ENCODE measurements around the gene ACSL1. TPM values are rescaled to one million over a fixed set of nuclear protein-coding genes. Genes with fewer than 3 reads are reported as not detected.

ACSL1 gene
- total RNA-seq, 1 experiment from 2014 or later: 20.0 TPM

DNA sequence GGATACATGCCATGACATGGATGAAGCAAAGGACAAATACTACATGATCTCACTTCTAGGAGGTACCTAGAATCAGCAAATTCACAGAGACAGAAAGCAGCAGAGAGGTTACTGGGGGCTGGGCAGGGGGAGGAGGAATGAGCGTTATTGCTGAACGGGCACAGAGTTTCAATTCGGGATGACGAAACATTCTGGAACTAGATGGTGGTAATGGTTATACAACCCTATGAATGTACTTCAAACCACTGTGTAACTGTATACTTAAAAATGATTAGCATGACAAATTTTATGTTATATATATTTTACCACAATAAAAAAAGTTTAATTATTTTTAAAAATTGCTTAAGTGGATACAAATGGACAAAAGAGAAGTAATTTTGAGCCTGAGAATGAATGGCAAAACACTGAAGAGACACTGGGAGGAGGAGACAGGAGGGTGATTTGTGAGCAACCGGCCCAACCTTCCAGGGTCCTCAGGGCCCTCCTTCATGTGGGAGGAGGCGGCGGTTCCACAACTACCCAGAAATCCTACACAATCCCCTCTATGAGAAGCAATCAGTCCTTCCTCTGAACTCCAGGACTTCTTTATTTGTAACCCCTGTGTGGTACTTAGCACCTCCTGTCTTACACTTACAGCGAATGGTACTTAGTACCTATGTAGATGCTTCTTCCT, 14.1 kb downstream of the ACSL1 start:
- ChIA-PET CTCF (no interaction called here), POLR2A (ENCODE audit: unreplicated experiment) (no interaction called here)
- H3K4me3 ChIP-seq (ENCODE audit: low read length): no peak overlapping the region
- TF ChIP-seq EZH2 (IDR thresholded peaks at IDR 0.05; ENCODE audit: low read length, unreplicated experiment) (no peak), EZH2phosphoT487 (IDR thresholded peaks at IDR 0.05; ENCODE audit: borderline replicate concordance, low read length) (no peak)
- TF ChIP-seq, protein P1, sequence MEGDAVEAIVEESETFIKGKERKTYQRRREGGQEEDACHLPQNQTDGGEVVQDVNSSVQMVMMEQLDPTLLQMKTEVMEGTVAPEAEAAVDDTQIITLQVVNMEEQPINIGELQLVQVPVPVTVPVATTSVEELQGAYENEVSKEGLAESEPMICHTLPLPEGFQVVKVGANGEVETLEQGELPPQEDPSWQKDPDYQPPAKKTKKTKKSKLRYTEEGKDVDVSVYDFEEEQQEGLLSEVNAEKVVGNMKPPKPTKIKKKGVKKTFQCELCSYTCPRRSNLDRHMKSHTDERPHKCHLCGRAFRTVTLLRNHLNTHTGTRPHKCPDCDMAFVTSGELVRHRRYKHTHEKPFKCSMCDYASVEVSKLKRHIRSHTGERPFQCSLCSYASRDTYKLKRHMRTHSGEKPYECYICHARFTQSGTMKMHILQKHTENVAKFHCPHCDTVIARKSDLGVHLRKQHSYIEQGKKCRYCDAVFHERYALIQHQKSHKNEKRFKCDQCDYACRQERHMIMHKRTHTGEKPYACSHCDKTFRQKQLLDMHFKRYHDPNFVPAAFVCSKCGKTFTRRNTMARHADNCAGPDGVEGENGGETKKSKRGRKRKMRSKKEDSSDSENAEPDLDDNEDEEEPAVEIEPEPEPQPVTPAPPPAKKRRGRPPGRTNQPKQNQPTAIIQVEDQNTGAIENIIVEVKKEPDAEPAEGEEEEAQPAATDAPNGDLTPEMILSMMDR (conservative IDR thresholded peaks at IDR 0.05; ENCODE audit: low read depth, low read length): no peak
- H3K79me2 ChIP-seq (ENCODE audit: low read length): peaks cover 44% of the 10 kb centered on the region
- no peaks in the 10 kb centered on the region for H3K9me3 ChIP-seq (ENCODE audit: low read length)
- no peak overlapping the region for H3K9ac ChIP-seq (ENCODE audit: low read length)
- no peaks in the 10 kb centered on the region for H3K9me2 ChIP-seq (replicated peaks; ENCODE audit: low read length)
- H3K36me3 ChIP-seq (ENCODE audit: low read depth, low read length): no peaks in the 10 kb centered on the region
- H3K27me3 ChIP-seq (ENCODE audit: low read length): no peaks in the 10 kb centered on the region
- intact Hi-C loops (cut with micrococcal nuclease): no loop called here
- DNase-seq (no peak), ATAC-seq (no peak)
- peak overlapping the region; percentile 77; the same call in 1 of the 2 replicates for H3K4me2 ChIP-seq (ENCODE audit: low read length)
- H2AFZ ChIP-seq (ENCODE audit: low read length): no peak overlapping the region
- no peaks in the 10 kb centered on the region for H3F3A ChIP-seq (ENCODE audit: low read length, unreplicated experiment)
- no peak overlapping the region for H3K27ac ChIP-seq (ENCODE audit: low read length)
- BruUV-seq (replicated peaks): no TSS peak
- H4K20me1 ChIP-seq (ENCODE audit: low read length): no peaks in the 10 kb centered on the region
- peaks cover 66% of the 10 kb centered on the region for H3K4me1 ChIP-seq (ENCODE audit: insufficient read depth, low read length)

- Histone ChIP-seq H3K27ac (ENCODE audit: low read length) (no peak overlapping the region), H3K9me3 (ENCODE audit: low read length) (no peaks in the 10 kb centered on the region), H4K20me1 (ENCODE audit: low read length) (no peaks in the 10 kb centered on the region), H3K4me2 (ENCODE audit: low read length) (no peak overlapping the region), H3K27me3 (ENCODE audit: low read length) (no peaks in the 10 kb centered on the region), H3F3A (ENCODE audit: low read length, unreplicated experiment) (no peaks in the 10 kb centered on the region), H3K9me2 (replicated peaks; ENCODE audit: low read length) (no peaks in the 10 kb centered on the region), H3K9ac (ENCODE audit: low read length) (no peak overlapping the region), H3K79me2 (ENCODE audit: low read length) (peaks cover 44% of the 10 kb centered on the region), H2AFZ (ENCODE audit: low read length) (no peak overlapping the region), H3K36me3 (ENCODE audit: low read depth, low read length) (no peaks in the 10 kb centered on the region), H3K4me3 (ENCODE audit: low read length) (no peak overlapping the region), H3K4me1 (ENCODE audit: insufficient read depth, low read length) (peaks cover 70% of the 10 kb centered on the region)
- no TSS peak for BruUV-seq (replicated peaks)
- DNase-seq: no peak
- no peak for ATAC-seq
- intact Hi-C loops (cut with micrococcal nuclease): no loop called here
- CTCF ChIA-PET: no interaction called here
- POLR2A ChIA-PET (ENCODE audit: unreplicated experiment): no interaction called here
- TF ChIP-seq EZH2phosphoT487 (IDR thresholded peaks at IDR 0.05; ENCODE audit: borderline replicate concordance, low read length) (no peak), EZH2 (IDR thresholded peaks at IDR 0.05; ENCODE audit: low read length, unreplicated experiment) (no peak)
Observed at GRCh38 chr4:184810720-184811119, 15.0 kb downstream of the ACSL1 start.

- Histone ChIP-seq H3K36me3 (ENCODE audit: low read depth, low read length) (no peaks in the 10 kb centered on the region), H3K27ac (ENCODE audit: low read length) (peak overlapping the region; percentile 50), H3K9me3 (ENCODE audit: low read length) (no peaks in the 10 kb centered on the region), H3K4me3 (ENCODE audit: low read length) (peak overlapping the region; percentile 16; the same call in 1 of the 2 replicates), H2AFZ (ENCODE audit: low read length) (no peak overlapping the region), H3K9me2 (replicated peaks; ENCODE audit: low read length) (no peaks in the 10 kb centered on the region), H3K9ac (ENCODE audit: low read length) (no peak overlapping the region), H3K4me2 (ENCODE audit: low read length) (peak overlapping the region; percentile 65), H4K20me1 (ENCODE audit: low read length) (no peaks in the 10 kb centered on the region), H3K79me2 (ENCODE audit: low read length) (peaks cover 50% of the 10 kb centered on the region), H3F3A (ENCODE audit: low read length, unreplicated experiment) (no peaks in the 10 kb centered on the region), H3K27me3 (ENCODE audit: low read length) (no peaks in the 10 kb centered on the region), H3K4me1 (ENCODE audit: insufficient read depth, low read length) (peaks cover 66% of the 10 kb centered on the region)
- TF ChIP-seq EZH2 (IDR thresholded peaks at IDR 0.05; ENCODE audit: low read length, unreplicated experiment) (no peak), EZH2phosphoT487 (IDR thresholded peaks at IDR 0.05; ENCODE audit: borderline replicate concordance, low read length) (no peak)
- TF ChIP-seq, protein P1 (conservative IDR thresholded peaks at IDR 0.05; ENCODE audit: low read depth, low read length): no peak
- DNase-seq (no peak), ATAC-seq (peak; percentile 6; the same call in 1 of the 2 replicates)
- BruUV-seq (replicated peaks): no TSS peak
- intact Hi-C loops (cut with micrococcal nuclease): loop anchor here (2.0 kb wide), 1 partner anchor 16 kb away; the partner anchor contains the start of gene ACSL1
- POLR2A ChIA-PET (ENCODE audit: unreplicated experiment): no interaction called here
- CTCF ChIA-PET: interaction anchor here (0.7 kb wide), 1 partner anchor 74 kb away, joined by 4 read pairs; no protein-coding TSS in a partner anchor
Observed at GRCh38 chr4:184808713-184809050, 17.1 kb downstream of the ACSL1 start.
